Activated gamma-delta T cell (primary cell): ENCODE data around the gene MAPT.

ENCODE experiments used
- DNase-seq: peaks from one replicate; lab custom pipeline; 2025; lab: John Stamatoyannopoulos, UW

Gene MAPT

GRCh38 chr17:46028981-46029565 lies 134.7 kb downstream of the MAPT start:
- DNase-seq: no peak

- DNase-seq: no peak
These were observed 135.3 kb downstream of the MAPT start for GRCh38 chr17:46029627-46030026.

DNA sequence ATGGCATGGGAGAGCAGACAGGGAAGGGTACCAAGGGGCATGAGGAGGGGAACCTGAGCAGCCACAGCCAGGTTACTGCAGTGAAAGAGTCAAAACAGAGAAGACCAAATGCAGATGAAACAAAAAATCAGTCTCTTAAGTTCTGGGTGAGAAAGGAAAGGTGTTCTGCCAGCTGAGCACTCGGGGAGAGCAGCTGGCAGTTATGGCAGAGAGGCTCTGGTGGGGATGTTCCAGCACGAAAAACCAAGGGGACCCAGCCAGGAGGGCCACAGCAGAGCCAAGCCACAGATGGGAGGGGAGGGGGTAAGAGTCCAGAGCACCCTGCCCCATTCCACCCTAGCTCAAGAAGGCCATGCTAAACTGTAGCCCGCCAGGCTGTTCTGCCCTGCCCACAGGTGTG lies 136.4 kb downstream of the MAPT start:
- no peak for DNase-seq

- DNase-seq: no peak
These were observed 137.1 kb downstream of the MAPT start for GRCh38 chr17:46031440-46031839.

- no peak for DNase-seq
These were observed 137.6 kb downstream of the MAPT start for GRCh38 chr17:46031920-46032319.

GRCh38 chr17:46032909-46033308 lies 138.6 kb downstream of the MAPT start:
- no peak for DNase-seq

- no peak for DNase-seq
These were observed 139.0 kb downstream of the MAPT start for GRCh38 chr17:46033392-46033791.

- DNase-seq: no peak
These were observed 140.9 kb downstream of the MAPT start for GRCh38 chr17:46035112-46035818.

- no peak for DNase-seq
These were observed 142.1 kb downstream of the MAPT start for GRCh38 chr17:46036491-46036890.

DNA sequence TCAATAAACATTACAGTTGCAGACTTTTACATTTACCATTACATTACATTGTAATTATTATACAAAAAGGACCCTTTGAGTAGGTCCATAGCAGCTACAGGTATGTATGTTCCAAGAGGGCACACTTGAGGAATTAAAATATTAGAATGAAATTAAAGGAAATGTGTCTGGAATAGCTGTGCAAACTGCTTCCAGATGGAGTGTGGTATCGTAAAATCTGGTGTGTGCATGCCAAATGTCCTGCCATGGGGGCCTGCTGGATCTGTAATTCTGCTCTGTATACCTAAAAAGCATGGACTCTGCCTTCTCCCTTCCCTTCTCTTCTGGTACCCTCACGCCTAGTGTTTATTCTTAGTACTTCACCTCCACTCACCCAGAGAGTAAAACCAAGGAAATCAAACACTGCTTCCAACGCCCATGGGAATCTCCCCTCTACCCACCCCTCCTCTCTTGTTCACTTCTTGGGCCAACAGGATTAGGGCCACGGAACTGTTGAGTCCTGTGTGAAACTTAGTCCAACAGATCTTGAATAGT lies 143.4 kb downstream of the MAPT start:
- no peak for DNase-seq

- no peak for DNase-seq
These were observed 144.1 kb downstream of the MAPT start for GRCh38 chr17:46038414-46038813.

DNA sequence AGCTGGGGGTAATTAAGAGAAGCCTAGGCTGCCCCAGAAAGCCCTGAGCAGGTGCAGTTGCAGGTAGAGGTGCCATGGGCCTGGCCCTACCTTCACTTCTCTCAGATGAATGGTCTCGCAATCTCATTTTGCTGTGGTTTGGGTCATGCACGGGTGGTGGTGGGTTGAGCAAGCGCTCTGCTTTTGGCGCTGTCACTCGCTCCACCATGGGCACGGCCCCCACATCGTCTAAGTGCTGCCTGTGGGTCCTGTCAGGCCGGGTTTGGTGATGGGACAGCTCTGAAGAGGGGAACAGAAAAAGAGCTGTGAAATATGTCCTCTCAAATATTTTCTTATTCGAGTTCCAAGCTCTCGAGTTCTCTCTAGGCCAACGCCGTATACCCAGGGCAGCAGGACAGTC lies 144.6 kb downstream of the MAPT start:
- DNase-seq: no peak

DNA sequence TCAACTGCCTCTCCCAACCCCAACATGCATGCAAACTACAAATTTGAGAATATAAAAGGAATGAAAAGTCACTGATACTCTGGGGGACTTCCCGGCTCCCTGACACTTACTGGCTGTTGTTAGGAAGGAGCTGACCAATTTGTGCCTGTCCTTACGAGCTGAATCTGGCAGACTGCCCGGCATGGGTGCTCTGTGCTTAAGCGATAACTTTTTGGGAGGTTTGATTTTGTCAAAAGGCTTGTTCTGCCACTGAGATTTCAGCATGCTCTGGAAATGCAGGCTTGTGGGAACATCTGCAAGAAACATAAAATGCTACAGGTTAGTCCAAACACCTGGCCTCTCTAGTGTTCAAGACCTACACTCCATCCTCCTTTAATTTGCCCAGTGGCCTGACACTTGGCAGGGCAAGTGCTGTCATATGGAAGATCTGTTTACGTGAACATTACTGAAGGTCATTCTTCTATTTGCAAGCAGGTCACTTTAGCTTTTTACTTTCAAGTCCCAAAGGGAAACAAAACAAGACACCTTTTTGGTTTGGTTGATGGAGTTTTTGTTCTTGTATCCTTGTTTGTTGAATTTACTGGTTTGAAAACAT lies 145.3 kb downstream of the MAPT start:
- no peak for DNase-seq

DNA sequence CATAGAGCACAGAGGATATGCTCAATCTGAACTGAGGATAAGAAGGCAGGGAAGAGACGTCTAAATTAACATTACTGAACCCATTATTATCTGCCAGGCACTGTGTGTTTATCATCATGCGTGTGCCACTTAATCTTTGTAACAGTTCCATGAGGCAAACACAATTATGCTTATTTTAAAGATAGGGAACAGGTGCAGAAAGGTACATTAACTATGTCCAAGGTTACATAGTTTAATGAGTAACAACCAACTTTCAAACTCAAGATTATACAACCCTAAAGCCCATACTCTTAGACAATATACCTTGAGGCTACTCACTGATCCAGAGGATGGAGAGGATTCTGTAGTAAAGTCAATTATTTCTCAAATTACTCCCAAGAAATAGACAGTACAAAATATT lies 147.9 kb downstream of the MAPT start:
- no peak for DNase-seq

DNA sequence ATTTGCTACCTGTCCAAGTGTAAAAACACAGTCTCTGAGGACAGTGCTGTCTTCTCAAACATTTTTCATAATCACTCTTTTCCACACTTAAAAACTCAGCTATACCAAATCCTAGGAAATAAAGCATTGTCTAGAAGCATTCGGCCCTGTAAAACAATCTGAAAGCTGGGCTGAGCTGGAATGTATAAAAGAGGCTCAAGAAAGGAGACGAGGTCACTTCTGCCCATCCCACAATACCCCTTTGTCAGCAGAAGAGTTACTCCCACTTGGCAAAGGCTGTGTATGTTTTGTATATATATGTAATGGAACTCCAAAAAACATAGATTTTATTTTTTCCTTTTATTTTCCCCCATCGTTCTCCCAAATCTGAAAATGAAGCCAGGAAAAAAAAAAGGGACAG lies 148.6 kb downstream of the MAPT start:
- no peak for DNase-seq

DNA sequence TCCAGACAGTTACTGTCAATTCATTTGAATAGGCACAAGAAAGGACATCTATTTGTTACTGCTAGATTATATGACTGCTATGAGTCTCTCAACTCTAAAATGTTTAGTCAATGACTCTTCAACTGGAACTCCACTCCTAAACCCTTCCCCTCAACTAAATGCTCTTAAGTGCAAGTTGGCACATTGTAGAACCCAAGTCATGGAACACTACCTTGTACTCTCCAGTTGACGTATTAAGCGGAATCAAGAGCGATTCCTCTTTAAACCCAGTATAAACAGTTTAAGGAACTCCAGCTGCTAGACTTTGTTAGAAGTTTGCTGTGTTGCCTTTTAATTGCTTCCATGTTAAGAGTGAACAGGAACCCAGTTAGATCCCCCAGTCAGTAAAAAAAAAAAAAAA lies 149.3 kb downstream of the MAPT start:
- no peak for DNase-seq

- DNase-seq: no peak
These were observed 150.1 kb downstream of the MAPT start for GRCh38 chr17:46044286-46044928.

DNA sequence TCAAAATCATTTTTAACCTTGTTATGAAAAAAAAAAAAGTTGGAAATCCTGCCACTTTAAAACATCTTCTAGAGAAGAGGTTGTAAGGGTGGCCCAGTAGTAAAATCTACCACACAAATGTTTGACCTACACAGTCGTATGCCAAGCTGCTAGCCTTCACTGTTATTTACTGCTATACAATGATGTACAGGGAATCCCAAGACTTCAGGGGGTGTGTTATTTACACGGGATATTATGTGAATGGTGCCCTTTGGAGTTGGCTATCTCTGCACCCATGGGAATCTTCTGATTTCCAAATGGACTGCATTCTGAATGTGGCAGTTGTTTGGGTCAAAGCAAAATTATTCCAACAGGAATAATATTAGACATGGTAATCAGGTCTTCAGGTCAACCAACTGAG lies 150.6 kb downstream of the MAPT start:
- DNase-seq: no peak

GRCh38 chr17:46045639-46046038 lies 151.3 kb downstream of the MAPT start:
- no peak for DNase-seq

DNA sequence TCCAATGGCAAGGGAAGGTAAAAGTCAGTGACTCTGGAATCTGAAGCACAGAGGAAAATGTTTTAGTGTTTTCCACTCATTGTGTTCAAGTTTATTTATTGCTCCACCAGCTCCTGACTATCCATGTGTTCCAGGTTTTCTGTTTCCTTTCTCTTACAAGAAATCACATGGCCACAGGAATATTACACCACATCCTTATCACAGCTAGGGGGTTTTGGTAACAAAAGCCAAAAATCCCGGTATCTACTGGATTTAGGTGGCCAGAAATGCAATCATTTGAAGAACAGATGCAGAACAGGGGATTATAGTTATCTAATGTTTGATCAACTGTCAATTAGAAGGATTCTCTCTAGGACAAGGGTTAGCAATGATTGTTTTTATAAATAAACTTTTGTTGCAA lies 152.6 kb downstream of the MAPT start:
- DNase-seq: no peak

- DNase-seq: no peak
These were observed 153.0 kb downstream of the MAPT start for GRCh38 chr17:46047398-46047797.

DNA sequence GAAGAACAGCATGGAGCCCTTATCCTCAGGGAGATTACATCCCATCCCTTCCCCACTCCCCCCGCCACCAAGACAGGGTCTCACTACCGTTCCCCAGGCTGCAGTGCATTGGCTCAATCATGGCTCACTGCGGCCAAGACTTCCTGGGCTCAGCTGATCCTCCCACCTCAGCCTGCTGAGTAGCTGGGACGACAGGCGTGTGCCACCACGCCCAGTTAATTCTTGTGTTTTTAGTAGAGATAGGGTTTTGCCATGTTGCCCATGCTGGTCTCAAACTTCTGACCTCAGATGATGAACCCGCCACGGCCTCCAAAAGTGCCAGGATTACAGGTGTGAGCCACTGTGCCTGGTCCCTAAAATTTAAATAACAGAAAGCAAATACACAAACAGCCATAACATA lies 153.5 kb downstream of the MAPT start:
- no peak for DNase-seq

GRCh38 chr17:46049656-46050055 lies 155.3 kb downstream of the MAPT start:
- DNase-seq: no peak
